Rectal smooth muscle tissue (tissue), 1 donor: ENCODE data around the gene ABLIM1.

ENCODE experiments used
- H3K27ac ChIP-seq: one replicate; pipeline ENCODE4 v1.7.0; 2013; ENCODE audit warnings: low read depth, low read length, inconsistent platforms
- H3K27me3 ChIP-seq: one replicate; pipeline ENCODE4 v1.7.0; 2013; ENCODE audit warnings: low read length; ENCODE audit not compliant: control insufficient read depth, insufficient read depth
- H3K36me3 ChIP-seq: one replicate; pipeline ENCODE4 v1.7.0; 2013; ENCODE audit warnings: low read length; ENCODE audit not compliant: control insufficient read depth, insufficient read depth
- H3K4me1 ChIP-seq: one replicate; pipeline ENCODE4 v1.7.0; 2013; ENCODE audit warnings: low read length; ENCODE audit not compliant: control insufficient read depth, insufficient read depth
- H3K4me3 ChIP-seq: one replicate; pipeline ENCODE4 v1.7.0; 2013; ENCODE audit warnings: low read length
- H3K9ac ChIP-seq: one replicate; pipeline ENCODE4 v1.7.0; 2013; ENCODE audit warnings: low read length

ABLIM1 gene

GRCh38 chr10:114491419-114491818, 166.7 kb downstream of the ABLIM1 start:
- H3K27me3 ChIP-seq: no peaks in the 10 kb centered on the region
- no peak overlapping the region for H3K27ac ChIP-seq
- H3K4me3 ChIP-seq: no peak overlapping the region
- peaks cover 3% of the 10 kb centered on the region for H3K4me1 ChIP-seq
- H3K9ac ChIP-seq: no peak overlapping the region
- H3K36me3 ChIP-seq: no peaks in the 10 kb centered on the region

GRCh38 chr10:114489521-114490310, 168.4 kb downstream of the ABLIM1 start:
- H3K27ac ChIP-seq: no peak overlapping the region
- peaks cover 3% of the 10 kb centered on the region for H3K4me1 ChIP-seq
- no peaks in the 10 kb centered on the region for H3K36me3 ChIP-seq
- no peak overlapping the region for H3K4me3 ChIP-seq
- no peak overlapping the region for H3K9ac ChIP-seq
- H3K27me3 ChIP-seq: no peaks in the 10 kb centered on the region

- Histone ChIP-seq H3K27ac (no peak overlapping the region), H3K4me1 (peaks cover 3% of the 10 kb centered on the region)
Measured at GRCh38 chr10:114487815-114488536, 170.1 kb downstream of the ABLIM1 start.

GRCh38 chr10:114486938-114487814, 170.9 kb downstream of the ABLIM1 start:
- Histone ChIP-seq H3K27ac (no peak overlapping the region), H3K27me3 (no peaks in the 10 kb centered on the region), H3K36me3 (no peaks in the 10 kb centered on the region), H3K9ac (no peak overlapping the region), H3K4me1 (peaks cover under 1% of the 10 kb centered on the region), H3K4me3 (no peak overlapping the region)

More at GRCh38 chr10:114487815-114488536, 170.1 kb downstream of the ABLIM1 start:
- Histone ChIP-seq H3K27me3 (no peaks in the 10 kb centered on the region), H3K9ac (no peak overlapping the region), H3K36me3 (no peaks in the 10 kb centered on the region), H3K4me3 (no peak overlapping the region)

GRCh38 chr10:114485696-114486400, 172.2 kb downstream of the ABLIM1 start:
- H3K4me3 ChIP-seq: no peak overlapping the region
- H3K27me3 ChIP-seq: no peaks in the 10 kb centered on the region
- no peak overlapping the region for H3K27ac ChIP-seq
- H3K4me1 ChIP-seq: no peaks in the 10 kb centered on the region
- H3K9ac ChIP-seq: no peak overlapping the region
- H3K36me3 ChIP-seq: no peaks in the 10 kb centered on the region

GRCh38 chr10:114483575-114483974, 174.5 kb downstream of the ABLIM1 start:
- Histone ChIP-seq H3K27me3 (no peaks in the 10 kb centered on the region), H3K9ac (no peak overlapping the region), H3K4me1 (no peaks in the 10 kb centered on the region), H3K36me3 (no peaks in the 10 kb centered on the region), H3K27ac (no peak overlapping the region), H3K4me3 (no peak overlapping the region)

GRCh38 chr10:114482480-114483304, 175.4 kb downstream of the ABLIM1 start:
- Histone ChIP-seq H3K27ac (no peak overlapping the region), H3K4me3 (no peak overlapping the region), H3K9ac (no peak overlapping the region), H3K4me1 (no peaks in the 10 kb centered on the region), H3K36me3 (no peaks in the 10 kb centered on the region), H3K27me3 (no peaks in the 10 kb centered on the region)

GRCh38 chr10:114481055-114481454, 177.0 kb downstream of the ABLIM1 start:
- Histone ChIP-seq H3K36me3 (no peaks in the 10 kb centered on the region), H3K4me3 (no peak overlapping the region), H3K27ac (no peak overlapping the region), H3K27me3 (no peaks in the 10 kb centered on the region), H3K4me1 (no peaks in the 10 kb centered on the region), H3K9ac (no peak overlapping the region)

- Histone ChIP-seq H3K9ac (no peak overlapping the region), H3K4me1 (no peaks in the 10 kb centered on the region), H3K27ac (no peak overlapping the region), H3K4me3 (no peak overlapping the region), H3K27me3 (no peaks in the 10 kb centered on the region), H3K36me3 (no peaks in the 10 kb centered on the region)
Measured at GRCh38 chr10:114479836-114480235, 178.2 kb downstream of the ABLIM1 start.

- Histone ChIP-seq H3K36me3 (no peaks in the 10 kb centered on the region), H3K27ac (peak overlapping the region; percentile 12), H3K27me3 (no peaks in the 10 kb centered on the region), H3K4me3 (no peak overlapping the region), H3K9ac (no peak overlapping the region), H3K4me1 (no peaks in the 10 kb centered on the region)
Measured at GRCh38 chr10:114479307-114479706, 178.8 kb downstream of the ABLIM1 start.

- Histone ChIP-seq H3K4me1 (no peaks in the 10 kb centered on the region), H3K27me3 (no peaks in the 10 kb centered on the region), H3K27ac (no peak overlapping the region), H3K4me3 (no peak overlapping the region), H3K36me3 (no peaks in the 10 kb centered on the region), H3K9ac (no peak overlapping the region)
Measured at GRCh38 chr10:114478281-114478680, 179.8 kb downstream of the ABLIM1 start.
